ACHN (cell line): Measurements from ENCODE around the gene PLAAT4.
"Not testable (repeated sequence)": the region's sequence is repeated elsewhere in the genome, so short reads cannot be mapped to it uniquely, and the experiment has no call there.

Experiments
- DNase-seq: peaks from one replicate; pipeline ENCODE4 v3.0.0-alpha.2; 2015
- in situ Hi-C: cut with HindIII; loops from 2 replicates; pipeline ENCODE4 v1.10.0; 2017; ENCODE audit warnings: low sequenced_read_pairs, low pct_ligation_motif_present, low pct_unique_long_range_greater_than_20kb

The PLAAT4 gene

DNA sequence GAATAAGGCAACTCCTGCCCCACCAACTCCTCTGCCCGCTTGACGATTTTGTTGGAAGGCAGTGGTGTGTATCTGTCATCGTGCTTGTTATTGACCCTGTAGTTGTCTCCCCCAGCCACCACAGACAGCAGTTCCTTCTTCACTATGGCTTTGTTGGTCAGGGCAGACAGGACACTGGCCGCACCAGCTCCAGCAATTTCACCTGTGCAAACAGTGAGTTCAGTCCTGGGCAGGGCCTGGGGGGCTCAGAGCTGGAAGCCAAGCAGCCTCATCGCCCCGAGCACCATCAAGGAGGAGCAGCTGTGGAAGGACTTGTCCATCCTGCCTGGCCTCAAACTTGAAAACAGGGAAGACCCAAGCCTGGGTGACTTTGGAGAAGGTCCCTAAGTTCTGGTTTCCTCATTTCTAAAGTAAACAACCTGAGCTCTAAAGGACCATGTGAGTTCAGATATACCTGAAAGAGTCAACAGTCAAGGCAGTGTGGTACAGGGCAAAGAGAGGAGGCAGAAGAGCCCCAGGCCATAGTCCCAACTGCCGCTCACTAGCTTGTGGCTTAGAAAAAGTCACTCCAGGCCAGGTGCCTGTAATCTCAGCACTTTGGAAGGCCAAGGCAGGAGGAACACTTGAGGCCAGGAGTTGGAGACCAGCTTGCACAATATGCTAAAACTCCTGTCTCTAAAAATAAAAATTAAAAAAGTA is 22.0 kb downstream of the PLAAT4 start:
- no peak for DNase-seq
- in situ Hi-C loops, result no loop called here

DNA sequence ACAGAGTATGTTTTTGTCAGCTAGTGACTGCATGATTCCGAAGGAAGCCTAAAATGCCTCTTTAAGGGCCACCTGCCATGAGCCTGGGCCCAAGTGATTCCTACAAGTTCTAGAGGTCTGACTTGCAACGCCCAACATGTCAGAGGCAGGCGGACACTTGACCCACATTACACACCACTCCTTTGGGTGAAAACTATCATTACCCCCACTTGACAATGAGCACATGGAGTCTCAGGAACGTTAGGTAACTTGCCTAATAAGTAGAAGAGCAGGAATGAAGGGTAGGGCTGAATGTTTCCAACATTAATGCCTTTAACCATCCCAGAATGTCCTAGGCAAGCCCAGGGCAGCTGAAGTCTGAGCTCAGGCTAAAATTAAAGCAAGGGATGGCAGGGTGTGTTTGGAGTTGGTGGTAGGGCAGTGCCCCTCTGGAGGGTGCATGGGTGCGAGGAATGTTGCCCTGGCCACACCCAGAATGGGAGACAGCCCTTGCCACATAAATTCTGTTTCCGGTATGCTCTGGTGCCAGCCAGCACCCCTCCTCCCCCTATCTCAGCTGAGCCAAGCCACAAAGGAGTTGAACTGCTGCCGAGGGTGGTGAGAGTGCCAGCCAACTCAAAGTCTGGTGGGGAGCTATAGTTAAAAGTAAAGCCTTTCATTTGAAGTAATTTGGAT is 24.0 kb downstream of the PLAAT4 start:
- in situ Hi-C loops, result no loop called here
- DNase-seq, result peak; percentile 22

- in situ Hi-C loops, result no loop called here
- no peak for DNase-seq
These were observed 26.8 kb downstream of the PLAAT4 start, which contains the start of gene PLAAT2 for GRCh38 chr11:63563201-63564055. TSS of gene PLAAT2 (minus strand) at chr11:63563379. CDS start at chr11:63563324, 55 bp downstream.

GRCh38 chr11:63564056-63564774 is 27.6 kb downstream of the PLAAT4 start:
- DNase-seq, result no peak
- in situ Hi-C loops, result no loop called here

DNA sequence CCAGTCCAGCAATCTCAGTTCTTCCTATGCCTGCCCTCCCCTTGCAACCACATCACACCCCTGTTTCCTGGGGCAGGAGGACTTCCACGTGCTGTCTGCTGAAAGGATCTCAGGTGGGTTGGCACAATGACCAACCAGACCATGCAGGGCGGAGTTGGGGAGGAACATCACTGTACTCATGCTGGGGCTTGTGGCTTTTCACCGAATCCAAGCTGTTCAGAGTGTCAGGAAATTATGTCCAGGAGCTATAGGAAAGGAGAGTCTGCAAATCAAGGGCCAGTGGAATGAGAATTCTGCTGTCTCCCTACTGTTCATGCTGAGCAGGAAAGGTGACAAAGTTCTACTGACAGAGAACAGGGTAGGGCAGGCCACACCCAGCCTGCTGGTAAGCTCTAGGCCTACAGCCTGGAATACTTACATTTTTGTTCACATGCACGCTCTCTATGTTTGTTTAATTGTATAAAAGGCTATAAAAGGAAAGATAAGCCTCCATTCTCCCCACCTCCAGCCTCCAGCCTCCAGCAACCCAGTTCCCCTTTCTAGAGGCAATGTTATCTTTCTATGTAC is 28.3 kb downstream of the PLAAT4 start:
- DNase-seq, result no peak
- in situ Hi-C loops, result no loop called here

DNA sequence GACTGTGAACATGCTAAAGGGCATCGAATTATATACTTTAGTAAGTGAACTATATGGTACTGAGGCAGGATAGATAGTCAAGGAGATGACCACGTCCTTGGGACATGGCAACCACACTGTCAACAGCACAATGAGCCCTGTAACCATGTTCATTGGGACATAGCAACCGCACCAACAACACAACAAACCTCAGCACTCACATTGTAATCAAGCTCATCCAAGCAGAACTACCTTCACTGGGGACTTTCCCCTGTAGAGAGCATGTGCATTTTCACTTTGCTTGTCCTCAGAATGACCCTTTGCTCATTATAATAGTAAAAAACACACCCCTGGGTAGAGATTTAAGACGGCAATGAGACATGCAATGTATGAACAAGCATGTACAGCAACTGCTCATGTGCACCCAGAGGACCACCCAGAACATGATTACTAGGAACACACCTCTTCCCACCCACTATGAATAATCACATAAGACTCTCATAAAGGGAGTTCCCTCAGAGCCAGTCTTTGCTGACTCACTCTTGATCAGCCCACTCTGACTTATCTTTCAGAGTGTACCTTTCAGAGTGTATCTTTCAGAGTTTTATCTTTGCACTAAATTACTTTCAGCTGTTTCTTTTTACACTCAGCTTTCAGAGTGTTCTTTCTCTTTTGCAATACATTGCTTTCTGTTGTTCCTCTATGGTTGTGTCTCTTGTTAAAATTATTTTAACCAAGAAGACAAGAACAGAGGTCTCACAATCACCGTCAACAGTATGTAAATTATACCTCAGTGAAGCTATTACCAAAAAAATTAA is 30.6 kb downstream of the PLAAT4 start:
- in situ Hi-C loops, result no loop called here
- DNase-seq, result peak; percentile 90

GRCh38 chr11:63569570-63569969 is 33.0 kb downstream of the PLAAT4 start:
- in situ Hi-C loops, result no loop called here
- DNase-seq, result no peak

DNA sequence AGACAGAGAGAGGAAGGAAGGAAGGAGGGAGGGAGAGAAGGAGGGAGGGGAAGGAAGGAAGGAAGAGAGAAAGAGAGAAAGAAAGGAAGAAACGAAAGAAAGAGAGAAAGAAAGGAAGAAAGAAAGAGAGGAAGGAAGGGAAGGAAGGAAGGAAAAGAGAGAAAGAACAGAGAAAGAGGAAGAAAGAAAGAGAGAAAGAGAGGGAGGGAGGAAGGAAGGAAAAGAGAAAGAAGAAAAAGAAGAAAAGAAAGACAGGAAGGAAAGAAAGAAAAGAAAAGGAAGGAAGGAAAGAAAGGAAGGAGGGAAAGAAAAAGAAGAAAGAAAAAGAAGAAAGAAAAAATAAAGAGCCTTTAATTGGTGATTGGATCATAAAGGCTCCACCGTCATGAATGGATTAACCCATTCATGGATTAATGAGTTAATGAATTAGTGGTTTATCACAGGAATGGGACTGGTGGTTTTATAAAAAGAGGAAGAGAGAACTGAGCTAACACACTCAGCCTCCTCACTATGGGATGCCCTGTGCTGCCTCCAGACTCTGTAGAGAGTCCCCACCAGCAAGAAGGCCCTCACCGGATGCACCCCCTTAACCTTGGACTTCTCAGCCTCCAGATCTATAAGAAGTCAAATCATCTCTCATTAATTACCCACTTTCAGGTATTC is 35.5 kb downstream of the PLAAT4 start:
- no peak for DNase-seq
- in situ Hi-C loops, result no loop called here

GRCh38 chr11:63573881-63574855 is 37.6 kb downstream of the PLAAT4 start:
- DNase-seq, result peak; percentile 78

DNA sequence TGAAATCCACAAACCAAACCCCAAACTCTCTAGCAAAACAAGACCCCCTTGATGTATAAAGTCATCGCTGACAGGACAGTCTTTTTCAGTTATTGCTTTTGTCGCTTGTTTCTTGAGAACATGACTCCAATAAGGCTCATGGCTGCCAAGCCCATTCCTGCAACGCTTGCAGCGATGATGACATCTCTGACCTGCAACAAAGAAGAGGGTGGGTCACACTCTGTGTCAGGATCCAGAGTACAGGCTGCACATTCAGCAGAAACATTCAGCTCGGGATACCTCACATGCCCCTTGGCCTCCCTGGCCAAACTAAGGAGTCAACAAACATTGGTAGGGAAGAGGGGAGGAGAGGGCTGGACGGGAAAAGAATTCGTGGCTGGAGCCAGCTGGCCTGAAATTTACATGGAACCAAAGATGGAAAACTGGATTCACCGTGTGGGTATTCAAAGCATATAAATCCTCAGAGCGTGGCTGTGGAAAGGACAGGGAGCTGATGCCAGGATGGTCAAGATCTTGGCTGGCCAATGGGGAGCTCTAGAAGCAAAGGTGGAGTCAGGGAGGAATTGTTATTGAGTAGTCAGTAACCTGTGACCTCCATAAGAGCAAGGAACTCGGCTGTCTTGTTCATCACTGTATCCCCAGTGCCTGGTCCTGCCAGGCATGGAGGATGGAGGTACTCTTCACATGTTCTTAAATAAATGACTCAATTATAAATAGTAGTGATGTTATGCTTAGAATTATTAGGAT is 38.4 kb downstream of the PLAAT4 start:
- no peak for DNase-seq
- in situ Hi-C loops, result no loop called here

More at GRCh38 chr11:63573881-63574855, 37.6 kb downstream of the PLAAT4 start:
- in situ Hi-C loops, result no loop called here

DNA sequence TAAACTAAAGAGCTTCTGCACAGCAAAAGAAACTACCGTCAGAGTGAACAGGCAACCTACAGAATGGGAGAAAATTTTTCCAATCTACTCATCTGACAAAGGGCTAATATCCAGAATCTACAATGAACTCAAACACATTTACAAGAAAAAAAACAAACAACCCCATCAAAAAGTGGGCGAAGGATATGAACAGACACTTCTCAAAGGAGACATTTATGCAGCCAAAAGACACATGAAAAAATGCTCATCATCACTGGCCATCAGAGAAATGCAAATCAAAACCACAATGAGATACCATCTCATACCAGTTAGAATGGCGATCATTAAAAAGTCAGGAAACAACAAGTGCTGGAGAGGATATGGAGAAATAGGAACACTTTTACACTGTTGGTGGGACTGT is 42.3 kb downstream of the PLAAT4 start:
- DNase-seq, in situ Hi-C loops: not testable (repeated sequence)

DNA sequence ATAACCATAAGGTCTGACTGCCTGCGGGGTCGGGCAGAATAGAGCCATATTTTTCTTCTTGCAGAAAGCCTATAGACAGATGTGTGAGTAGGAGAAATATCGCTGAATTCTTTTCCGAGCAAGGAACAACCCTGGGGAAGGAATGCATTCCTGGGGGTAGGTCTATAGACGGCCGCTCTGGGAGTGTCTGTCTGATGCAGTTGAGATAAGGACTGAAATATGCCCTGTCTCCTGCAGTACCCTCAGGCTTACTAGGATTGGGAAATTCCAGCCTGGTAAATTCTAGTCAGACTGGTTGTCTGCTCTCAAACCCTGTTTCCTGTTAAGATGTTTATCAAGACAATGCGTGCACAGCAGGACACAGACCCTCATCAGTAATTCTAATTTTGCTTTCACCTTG is 44.6 kb downstream of the PLAAT4 start:
- in situ Hi-C loops, DNase-seq: not testable (repeated sequence)

GRCh38 chr11:63583357-63583677 is 46.7 kb downstream of the PLAAT4 start:
- no peak for DNase-seq
- in situ Hi-C loops, result no loop called here

GRCh38 chr11:63586451-63587166 is 50.0 kb downstream of the PLAAT4 start:
- DNase-seq, result no peak
- in situ Hi-C loops, result no loop called here

DNA sequence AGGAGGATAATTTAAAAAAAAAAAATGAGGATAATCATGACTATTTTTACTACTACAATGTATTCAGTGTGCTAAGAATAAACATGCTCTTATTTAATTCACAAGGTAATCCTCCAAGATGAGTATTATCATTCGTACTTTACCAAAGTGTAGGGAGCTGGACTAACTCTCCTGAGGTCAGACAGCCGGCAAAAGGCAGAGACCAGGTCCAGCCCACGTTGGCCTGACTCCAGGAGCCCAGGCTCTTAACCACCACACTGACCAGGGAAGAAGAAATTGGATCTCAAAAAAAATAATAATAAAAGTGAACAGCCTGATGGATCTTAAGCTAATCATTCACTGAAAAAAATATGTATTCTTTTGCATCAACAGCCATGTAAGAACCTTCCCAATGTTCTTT is 52.4 kb downstream of the PLAAT4 start:
- in situ Hi-C loops, result no loop called here
- no peak for DNase-seq
